A549 (cell line): ENCODE results near the gene TBX15. TPM values are rescaled to one million over a fixed set of nuclear protein-coding genes. Genes with fewer than 3 reads are reported as not detected.
A peak's percentile ranks its signal among the peaks of the same experiment; 100 is the strongest.

Experiments
- ATAC-seq, 2 experiments: fragments of 200-7000 bp in 1 of 2; fragments of >200 bp in 1 of 2; cut with Nextera tagmentation in 1 of 2; cut with Tn5 transposase in 1 of 2; 3 replicates each; pipeline versions ENCODE4 v1.8.0 to v1.9.1; 2018 to 2020; ENCODE audit warnings: mild to moderate bottlenecking in 1 of 2, moderate library complexity in 1 of 2
- CTCF ChIA-PET: fragments of 300-600 bp; sonication (Branson Sonifier 250); formaldehyde crosslinking; extraction: SDS; loops from one replicate; lab custom pipeline; 2021; ENCODE audit warnings: antibody characterized with exemption, inconsistent platforms; lab: Yijun Ruan, JAX
- POLR2A ChIA-PET: fragments of 350-600 bp; formaldehyde crosslinking; extraction: SDS; loops from one replicate; lab custom pipeline; 2021; ENCODE audit warnings: antibody characterized with exemption, inconsistent platforms; lab: Yijun Ruan, JAX
- DNase-seq, 2 experiments: peaks; one replicate each; pipeline versions ENCODE4 v3.0.0 to v3.0.0-alpha.2; 2011 to 2016; ENCODE audit warnings: low read depth in 1 of 2, low spot score in 1 of 2
- FAIRE-seq: peaks from 2 replicates; lab custom pipeline; 2011; peaks lifted over from hg19 to GRCh38; lab: Jason Lieb, UNC
- H3K27ac ChIP-seq, 2 experiments: fragments of >200 bp; sonication (Bioruptor Twin); formaldehyde crosslinking; 3 replicates each; pipeline ENCODE4 v1.5.1; 2016 to 2017
- H3K4me1 ChIP-seq: fragments of >200 bp; sonication (Bioruptor Twin); formaldehyde crosslinking; 3 replicates; pipeline ENCODE4 v1.6.1; 2016
- H3K4me2 ChIP-seq: fragments of >200 bp; sonication (Bioruptor Twin); formaldehyde crosslinking; 3 replicates; pipeline ENCODE4 v1.6.1; 2016
- H3K4me3 ChIP-seq: fragments of >200 bp; sonication (Bioruptor Twin); formaldehyde crosslinking; 3 replicates; pipeline ENCODE4 v1.5.1; 2016
- H3K9me3 ChIP-seq: fragments of >200 bp; sonication (Bioruptor Twin); formaldehyde crosslinking; 3 replicates; pipeline ENCODE4 v1.6.1; 2016
- BHLHE40 ChIP-seq: IDR thresholded peaks from 2 replicates; pipeline ENCODE4 v1.6.1; 2012; ENCODE audit warnings: low read depth, low read length, inconsistent platforms
- CBX2 ChIP-seq: fragments of 200-600 bp; sonication (generic); IDR thresholded peaks from 2 replicates; pipeline ENCODE4 v1.6.1; 2016; ENCODE audit warnings: low read depth, mild to moderate bottlenecking, borderline replicate concordance
- CTCF ChIP-seq: fragments of >200 bp; sonication (Bioruptor Twin); formaldehyde crosslinking; IDR thresholded peaks from 3 replicates; pipeline ENCODE4 v1.5.1; 2016
- E2F6 ChIP-seq: IDR thresholded peaks from 2 replicates; pipeline ENCODE4 v1.6.1; 2012; ENCODE audit warnings: low read depth, borderline replicate concordance
- EHMT2 ChIP-seq: fragments of 200-600 bp; sonication (generic); IDR thresholded peaks from 2 replicates; pipeline ENCODE4 v1.6.1; 2016; ENCODE audit warnings: antibody characterized with exemption, low read depth, mild to moderate bottlenecking, moderate library complexity
- FOXS1 ChIP-seq: fragments of 250-450 bp; sonication (Bioruptor Pico); IDR thresholded peaks from 2 replicates; pipeline ENCODE4 v1.5.0; 2020; ENCODE audit warnings: mild to moderate bottlenecking, moderate library complexity
- GATA3 ChIP-seq: IDR thresholded peaks from 2 replicates; pipeline ENCODE4 v1.6.1; 2012; ENCODE audit warnings: borderline replicate concordance
- HMGXB4 ChIP-seq: fragments of 250-450 bp; sonication (Bioruptor Pico); IDR thresholded peaks from 2 replicates; pipeline ENCODE4 v1.5.0; 2021; ENCODE audit warnings: mild to moderate bottlenecking, moderate library complexity, borderline replicate concordance
- JUNB ChIP-seq: fragments of >200 bp; sonication (Bioruptor Twin); formaldehyde crosslinking; IDR thresholded peaks from 2 replicates; pipeline ENCODE4 v1.6.1; 2016
- KDM5A ChIP-seq: fragments of 200-600 bp; sonication (generic); IDR thresholded peaks from 2 replicates; pipeline ENCODE4 v1.6.1; 2016; ENCODE audit warnings: antibody characterized with exemption, mild to moderate bottlenecking
- MAFK ChIP-seq: fragments of 450-650 bp; IDR thresholded peaks from 2 replicates; pipeline ENCODE4 v1.6.1; 2014; ENCODE audit not compliant: partially characterized antibody
- MYC ChIP-seq: IDR thresholded peaks from 2 replicates; pipeline ENCODE4 v1.6.1; 2012; ENCODE audit warnings: mild to moderate bottlenecking, inconsistent platforms, low read length, improper control_type of control experiment, borderline replicate concordance
- NFE2L2 ChIP-seq: fragments of 150-350 bp; conservative IDR thresholded peaks from 2 replicates; pipeline ENCODE4 v1.6.1; 2014; ENCODE audit warnings: low read length
- RAD21 ChIP-seq, 2 experiments: fragments of >200 bp in 1 of 2; sonication (Bioruptor Twin) in 1 of 2; formaldehyde crosslinking in 1 of 2; IDR thresholded peaks in 1 of 2; conservative IDR thresholded peaks in 1 of 2; 2 replicates in 1 of 2; 3 replicates in 1 of 2; pipeline ENCODE4 v1.6.1; 2012 to 2018; ENCODE audit warnings: inconsistent platforms in 1 of 2
- RARB ChIP-seq: fragments of 250-450 bp; sonication (Bioruptor Pico); IDR thresholded peaks from 2 replicates; pipeline ENCODE4 v1.8.0; 2021; ENCODE audit warnings: mild to moderate bottlenecking, moderate library complexity
- RCOR1 ChIP-seq: fragments of 150-350 bp; IDR thresholded peaks from 2 replicates; pipeline ENCODE4 v1.6.1; 2014; ENCODE audit warnings: antibody characterized with exemption, low read length, low read depth
- REST ChIP-seq: fragments of 200-600 bp; sonication (generic); IDR thresholded peaks from 2 replicates; pipeline ENCODE4 v1.6.1; 2016; ENCODE audit warnings: antibody characterized with exemption, mild to moderate bottlenecking, moderate library complexity
- SMC3 ChIP-seq: fragments of >200 bp; sonication (Bioruptor Twin); formaldehyde crosslinking; IDR thresholded peaks from 3 replicates; pipeline ENCODE4 v1.6.1; 2018; ENCODE audit warnings: inconsistent platforms
- TP53 ChIP-seq: fragments of 250-450 bp; sonication (Bioruptor Pico); IDR thresholded peaks from 2 replicates; pipeline ENCODE4 v1.5.0; 2021; ENCODE audit warnings: mild to moderate bottlenecking, moderate library complexity
- ZC3H11A ChIP-seq: fragments of 450-650 bp; IDR thresholded peaks from 2 replicates; pipeline ENCODE4 v1.6.1; 2014; ENCODE audit warnings: antibody characterized with exemption, mild to moderate bottlenecking
- WGBS: methylation state at CpG from one replicate; pipeline ENCODE4 v1.1.6; 2017; ENCODE audit errors: missing lambda C conversion rate; 5-methylcytosine and 5-hydroxymethylcytosine counted together
- polyA plus RNA-seq, 4 experiments: library from polyadenylated mRNA; depleted of rRNA in 3 of 4; stranded (reverse); fragments of >200 nt; fragmentation: RNase III in 1 of 4; extraction: RNeasy Plus Mini Kit Qiagen cat#74134 plus additional on column Dnase treatment in 1 of 4; gene quantifications; 2 replicates in 3 of 4; 3 replicates in 1 of 4; pipeline ENCODE4 v1.2.3, GENCODE V29; 2011 to 2017

The TBX15 gene
- polyA plus RNA-seq, 2 of the 4 experiments (the other 2 are of a cell fraction): 0.04 TPM; not detected in 1

- TF ChIP-seq RCOR1 (no peak), RAD21 (conservative IDR thresholded peaks at IDR 0.05 in 1 of 2, IDR thresholded peaks at IDR 0.05 in 1 of 2) (no peak), SMC3 (no peak)
Measured at GRCh38 chr1:119009312-119009655, 21.1 kb upstream of the TBX15 start (continued).

GRCh38 chr1:119008483-119009311, 20.6 kb upstream of the TBX15 start:
- peak in 1 of 2 experiments; percentile 71; a peak in 3 of 6 replicates for ATAC-seq
- Histone ChIP-seq H3K9me3 (no peaks in the 10 kb centered on the region), H3K4me1 (no peaks in the 10 kb centered on the region), H3K4me2 (no peak overlapping the region), H3K4me3 (no peak overlapping the region), H3K27ac (no peak overlapping the region)
- no peak for FAIRE-seq
- no peak for TF ChIP-seq FOXS1 (CRISPR knock-in tag)
- TF ChIP-seq TP53 (CRISPR knock-in tag): no peak
- TF ChIP-seq GATA3: no peak
- TF ChIP-seq SMC3: peak; percentile 72; the same call in 2 of the 3 replicates
- TF ChIP-seq CTCF: peak; percentile 52
- TF ChIP-seq RAD21 (conservative IDR thresholded peaks at IDR 0.05 in 1 of 2, IDR thresholded peaks at IDR 0.05 in 1 of 2): peak; percentile 58 to 61
- WGBS: 66% methylated on average over 22 of the region's 22 CpGs
- CTCF ChIA-PET: interaction anchor here (0.6 to 1.7 kb wide), 11 partner anchors 8 to 931 kb away, joined by 3 to 6 read pairs (median 4); no protein-coding TSS in a partner anchor
- POLR2A ChIA-PET: no interaction called here
- peak; percentile 14 to 37 for DNase-seq

GRCh38 chr1:119007670-119008482, 19.7 kb upstream of the TBX15 start:
- no peaks in the 10 kb centered on the region for H3K4me1 ChIP-seq
- DNase-seq: no peak
- H3K27ac ChIP-seq: no peak overlapping the region
- H3K9me3 ChIP-seq: no peaks in the 10 kb centered on the region
- ATAC-seq: no peak
- WGBS: 88% methylated on average over 19 of the region's 61 CpGs
- CTCF ChIA-PET: interaction anchor here (0.6 to 1.7 kb wide), 10 partner anchors 7 to 930 kb away, joined by 3 to 6 read pairs (median 4); no protein-coding TSS in a partner anchor
- POLR2A ChIA-PET: no interaction called here
- H3K4me2 ChIP-seq: no peak overlapping the region
- no peak overlapping the region for H3K4me3 ChIP-seq
- FAIRE-seq: no peak
- TF ChIP-seq GATA3 (no peak), MAFK (no peak), KDM5A (no peak), CTCF (no peak), NFE2L2 (no peak), BHLHE40 (no peak), E2F6 (no peak), REST (no peak), EHMT2 (no peak), ZC3H11A (no peak), MYC (no peak), FOXS1 (CRISPR knock-in tag) (no peak), CBX2 (no peak), RARB (CRISPR knock-in tag) (no peak), JUNB (no peak), HMGXB4 (CRISPR knock-in tag) (no peak)
